HG02840 (cell line): ENCODE results near the gene SLC9A9.
A peak's percentile ranks its signal among the peaks of the same experiment; 100 is the strongest.

ENCODE experiments used
- ATAC-seq: cut with Tn5 transposase; IDR thresholded peaks from one replicate; pipeline ENCODE4 v1.9.1; 2021; ENCODE audit warnings: mild to moderate bottlenecking, moderate library complexity, moderate number of reproducible peaks; ENCODE audit not compliant: unreplicated experiment, low FRiP score

Gene SLC9A9

GRCh38 chr3:143764840-143765239 lies 83.4 kb downstream of the SLC9A9 start:
- no peak for ATAC-seq

GRCh38 chr3:143763564-143764162 lies 84.6 kb downstream of the SLC9A9 start:
- ATAC-seq: no peak

- no peak for ATAC-seq
Observed at GRCh38 chr3:143757691-143758090, 90.6 kb downstream of the SLC9A9 start.

GRCh38 chr3:143755978-143756377 lies 92.3 kb downstream of the SLC9A9 start:
- no peak for ATAC-seq

GRCh38 chr3:143754090-143754489 lies 94.2 kb downstream of the SLC9A9 start:
- ATAC-seq: no peak

- no peak for ATAC-seq
Observed at GRCh38 chr3:143753456-143753855, 94.8 kb downstream of the SLC9A9 start.

- ATAC-seq: no peak
Observed at GRCh38 chr3:143753006-143753405, 95.3 kb downstream of the SLC9A9 start.

- peak; percentile 48 for ATAC-seq
Observed at GRCh38 chr3:143751643-143752178, 96.6 kb downstream of the SLC9A9 start.

GRCh38 chr3:143750841-143751240 lies 97.4 kb downstream of the SLC9A9 start:
- no peak for ATAC-seq

GRCh38 chr3:143749926-143750325 lies 98.3 kb downstream of the SLC9A9 start:
- ATAC-seq: no peak

GRCh38 chr3:143737065-143737464 lies 111.2 kb downstream of the SLC9A9 start:
- ATAC-seq: no peak

- ATAC-seq: no peak
Observed at GRCh38 chr3:143736205-143736997, 111.9 kb downstream of the SLC9A9 start.

- ATAC-seq: no peak
Observed at GRCh38 chr3:143731776-143732175, 116.5 kb downstream of the SLC9A9 start.

- ATAC-seq: no peak
Observed at GRCh38 chr3:143731320-143731719, 116.9 kb downstream of the SLC9A9 start.

GRCh38 chr3:143727391-143727790 lies 120.9 kb downstream of the SLC9A9 start:
- no peak for ATAC-seq

- no peak for ATAC-seq
Observed at GRCh38 chr3:143726727-143727126, 121.5 kb downstream of the SLC9A9 start.

- no peak for ATAC-seq
Observed at GRCh38 chr3:143720381-143720780, 127.9 kb downstream of the SLC9A9 start.

GRCh38 chr3:143718463-143718862 lies 129.8 kb downstream of the SLC9A9 start:
- ATAC-seq: no peak

GRCh38 chr3:143716731-143717130 lies 131.5 kb downstream of the SLC9A9 start:
- no peak for ATAC-seq

- no peak for ATAC-seq
Observed at GRCh38 chr3:143712522-143712921, 135.7 kb downstream of the SLC9A9 start.

GRCh38 chr3:143707848-143708247 lies 140.4 kb downstream of the SLC9A9 start:
- no peak for ATAC-seq
